ENCODE results near the gene RSL24D1.
"Not testable (repeated sequence)": the region's sequence is repeated elsewhere in the genome, so short reads cannot be mapped to it uniquely, and the experiment has no call there.

RSL24D1 gene

DNA sequence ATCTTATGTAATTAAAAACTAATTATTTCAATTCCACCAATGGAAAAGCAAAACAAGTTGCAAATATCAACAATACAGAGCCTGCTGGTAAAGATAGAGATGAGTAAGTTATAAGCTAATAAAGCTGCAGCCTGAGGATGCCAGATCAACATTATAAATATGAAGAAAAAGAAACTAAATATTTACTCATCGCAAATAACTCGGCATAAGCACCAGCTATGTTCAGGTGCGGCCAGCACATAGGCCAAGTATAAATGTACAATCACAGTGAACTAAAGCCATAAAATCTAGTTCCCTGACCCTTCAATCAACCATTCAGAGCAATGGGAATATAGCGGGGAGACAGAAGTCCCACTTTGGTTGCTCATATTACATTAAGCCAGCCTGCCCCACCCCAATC, 7.7 kb upstream of the RSL24D1 start:
- no peak for DNase-seq (ENCODE audit: low spot score)

DNA sequence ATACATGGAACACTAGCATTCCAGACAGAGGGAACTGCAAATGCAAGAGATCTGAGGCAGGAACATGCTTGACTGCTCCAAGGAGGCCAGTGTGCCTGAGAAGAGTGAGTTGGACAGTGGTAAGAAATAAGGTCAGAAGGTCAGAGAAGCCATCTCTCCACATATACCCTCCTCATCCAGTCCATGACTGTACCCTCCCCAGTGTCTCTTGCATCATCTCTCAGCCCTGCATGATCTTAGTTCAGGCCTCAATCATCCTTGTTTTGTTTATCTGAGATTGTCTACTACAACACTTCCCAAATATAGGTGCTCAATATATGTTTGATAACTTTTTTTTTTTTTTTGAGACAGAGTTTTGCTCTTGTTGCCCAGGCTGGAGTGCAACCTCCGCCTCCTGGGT, 5.5 kb upstream of the RSL24D1 start:
- no peak for DNase-seq (ENCODE audit: low spot score)

DNA sequence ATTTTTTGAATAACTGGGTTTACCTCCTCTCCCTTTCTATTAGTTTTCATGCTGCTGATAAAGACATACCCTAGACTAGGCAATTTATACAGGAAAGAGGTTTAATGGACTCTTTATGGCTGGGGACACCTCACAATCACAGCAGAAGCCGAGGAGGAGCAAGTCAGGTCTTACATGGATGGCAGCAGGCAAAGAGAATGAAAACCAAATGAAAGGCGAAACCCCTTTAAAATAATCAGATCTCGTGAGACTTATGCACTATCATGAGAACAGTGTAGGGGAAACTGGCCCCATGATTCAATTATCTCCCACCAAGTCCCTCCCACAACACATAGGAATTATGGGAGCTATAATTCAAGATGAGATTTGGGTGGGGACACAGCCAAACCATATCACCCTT, 2.0 kb upstream of the RSL24D1 start:
- DNase-seq (ENCODE audit: low spot score), result no peak

DNA sequence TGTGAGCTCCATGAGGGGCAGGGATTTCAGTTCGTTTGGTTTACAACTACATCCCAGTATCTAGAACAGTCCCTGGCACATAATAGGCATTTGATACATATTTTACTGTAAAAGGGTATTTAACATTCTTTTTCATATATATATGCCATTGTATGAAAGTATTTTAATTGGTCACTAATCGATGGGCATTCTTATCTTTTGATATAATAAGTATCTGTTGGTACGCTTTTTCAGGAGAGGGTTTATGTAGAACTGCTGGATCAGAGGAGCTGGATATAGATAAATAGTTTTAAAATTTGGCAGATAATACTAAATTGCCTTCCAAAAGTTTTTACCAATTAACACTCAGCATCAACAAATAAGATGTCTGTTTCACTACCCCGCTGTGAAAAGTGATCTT, 978 bp upstream of the RSL24D1 start:
- DNase-seq (ENCODE audit: low spot score), result no peak

DNA sequence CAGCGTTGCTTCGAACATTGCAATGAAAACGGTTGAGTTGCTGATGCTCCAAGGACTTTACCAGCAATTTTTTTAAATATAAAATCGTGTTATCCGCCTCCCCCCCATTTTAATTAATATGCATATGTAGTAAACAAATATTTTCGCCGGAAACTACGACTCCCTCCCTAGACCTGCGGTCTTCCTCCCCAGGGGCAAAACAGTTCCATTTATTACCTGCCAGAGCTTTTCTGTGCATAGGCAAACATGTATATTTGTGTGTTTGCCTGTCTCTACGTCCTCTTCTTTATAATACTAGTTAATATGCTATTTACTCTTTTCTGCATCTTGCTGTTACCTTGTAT, 593 bp upstream of the RSL24D1 start:
- DNase-seq (ENCODE audit: low spot score), result no peak

DNA sequence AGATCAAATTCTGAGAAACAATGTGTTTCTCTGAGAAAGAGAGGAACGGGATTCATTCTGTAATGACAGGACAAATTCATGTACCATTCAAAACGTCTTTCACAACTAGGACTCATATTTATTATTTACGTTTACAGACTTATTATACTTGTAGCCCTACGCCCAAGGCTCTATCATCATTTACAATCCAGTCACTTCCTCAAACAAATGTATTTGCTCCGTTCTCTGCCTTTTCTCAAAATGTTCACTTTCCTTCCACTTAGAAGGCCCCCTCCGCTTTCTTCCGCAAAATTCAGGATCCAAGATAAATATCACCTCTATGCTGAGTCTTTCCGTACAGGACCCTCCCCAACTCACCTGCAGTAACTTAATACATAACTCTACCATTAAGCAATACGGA, 745 bp downstream of the RSL24D1 start:
- DNase-seq (ENCODE audit: low spot score), result peak; percentile 9

DNA sequence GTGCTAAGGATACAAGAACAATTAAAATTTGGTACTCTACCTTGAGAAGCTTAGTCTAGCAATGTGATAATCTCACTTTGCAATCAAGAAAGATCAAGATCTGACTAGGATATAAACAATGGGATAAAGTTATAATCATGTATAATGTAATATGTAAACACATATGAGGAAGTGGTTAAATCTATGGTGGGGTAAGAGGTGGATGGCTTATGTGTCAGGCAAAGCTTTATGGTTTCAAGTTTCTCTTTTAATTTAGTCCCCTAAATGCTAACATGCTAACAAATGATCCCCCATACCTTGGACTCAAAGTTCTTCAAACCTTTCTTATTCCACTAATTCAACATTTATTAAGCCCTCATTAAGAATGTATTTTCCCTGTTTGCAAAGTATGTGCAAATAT, 2.5 kb downstream of the RSL24D1 start:
- DNase-seq (ENCODE audit: low spot score), result no peak

DNA sequence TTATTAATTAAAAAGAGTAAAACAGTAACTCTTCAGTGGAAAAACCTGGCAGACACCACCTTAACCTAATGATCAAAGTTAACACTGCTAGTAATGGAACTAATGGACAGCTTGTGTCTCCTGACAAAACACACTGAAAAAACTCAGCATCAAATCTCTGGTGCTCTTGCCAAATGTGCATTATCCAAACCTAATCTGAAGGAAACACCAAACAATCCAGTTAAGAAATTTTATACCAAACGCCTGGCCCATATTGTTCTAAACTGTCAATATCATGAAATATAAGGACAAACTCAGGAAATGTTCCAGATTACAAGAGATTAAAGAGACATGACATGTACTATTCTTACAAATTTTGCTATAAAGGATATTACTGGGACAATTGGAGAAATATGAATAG, 10.4 kb downstream of the RSL24D1 start:
- DNase-seq (ENCODE audit: low spot score), result no peak

DNA sequence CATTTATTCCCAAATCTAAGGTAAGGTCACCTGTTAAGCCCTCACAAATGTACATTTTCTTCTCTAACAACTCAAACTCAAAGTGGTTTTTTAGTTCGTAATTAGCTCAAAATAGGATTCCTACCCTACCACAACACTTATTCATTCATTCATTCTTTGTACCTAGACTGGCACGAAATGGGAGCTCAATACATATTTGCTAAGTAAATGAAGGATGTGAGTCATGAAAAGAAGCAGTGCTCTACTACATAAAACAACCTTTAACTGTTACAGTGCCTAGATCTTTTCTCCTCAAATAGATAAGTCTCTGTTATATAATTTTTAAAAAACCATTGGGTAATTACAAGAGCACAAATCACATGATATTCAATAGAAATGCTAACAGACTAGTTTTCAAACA, 13.1 kb downstream of the RSL24D1 start:
- DNase-seq (ENCODE audit: low spot score), result no peak

DNA sequence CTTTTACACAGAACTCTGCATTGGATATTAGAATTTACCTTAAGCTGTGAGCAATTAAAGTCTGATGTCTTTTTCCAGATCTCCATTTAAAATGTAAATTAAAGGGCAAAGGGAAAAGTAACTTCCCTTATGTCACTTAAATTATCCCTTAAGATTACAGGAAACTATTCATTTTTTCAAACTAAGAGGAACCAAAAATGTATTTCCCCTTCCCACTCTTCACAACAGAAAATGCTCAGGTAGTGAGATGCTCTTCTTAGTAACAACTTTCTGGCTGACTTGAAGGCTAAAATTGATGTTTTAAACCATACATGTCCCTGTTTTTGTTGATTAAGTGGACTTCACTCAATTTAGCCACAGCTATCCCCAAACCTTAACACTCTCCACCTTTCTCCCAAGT, 17.6 kb downstream of the RSL24D1 start:
- DNase-seq (ENCODE audit: low spot score), result no peak

DNA sequence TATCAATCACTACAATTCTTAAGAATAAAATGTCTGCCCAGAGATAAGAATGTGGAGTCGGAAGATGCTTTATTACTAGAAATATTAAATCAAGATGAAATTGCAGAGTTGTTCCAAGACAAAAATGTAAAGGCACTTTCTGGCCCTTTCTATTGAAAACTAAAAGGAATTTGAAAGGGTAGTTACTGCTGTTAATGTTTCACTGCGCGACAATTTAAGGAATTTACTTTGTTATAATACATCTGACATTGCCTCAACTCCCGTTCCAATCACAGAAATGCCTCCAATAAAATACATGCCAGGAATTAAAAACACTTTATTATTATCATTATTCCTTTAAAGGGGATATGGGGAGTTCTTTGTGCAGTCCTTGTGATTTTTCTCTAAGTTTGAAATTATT, 26.4 kb downstream of the RSL24D1 start:
- no peak for DNase-seq (ENCODE audit: low spot score)

DNA sequence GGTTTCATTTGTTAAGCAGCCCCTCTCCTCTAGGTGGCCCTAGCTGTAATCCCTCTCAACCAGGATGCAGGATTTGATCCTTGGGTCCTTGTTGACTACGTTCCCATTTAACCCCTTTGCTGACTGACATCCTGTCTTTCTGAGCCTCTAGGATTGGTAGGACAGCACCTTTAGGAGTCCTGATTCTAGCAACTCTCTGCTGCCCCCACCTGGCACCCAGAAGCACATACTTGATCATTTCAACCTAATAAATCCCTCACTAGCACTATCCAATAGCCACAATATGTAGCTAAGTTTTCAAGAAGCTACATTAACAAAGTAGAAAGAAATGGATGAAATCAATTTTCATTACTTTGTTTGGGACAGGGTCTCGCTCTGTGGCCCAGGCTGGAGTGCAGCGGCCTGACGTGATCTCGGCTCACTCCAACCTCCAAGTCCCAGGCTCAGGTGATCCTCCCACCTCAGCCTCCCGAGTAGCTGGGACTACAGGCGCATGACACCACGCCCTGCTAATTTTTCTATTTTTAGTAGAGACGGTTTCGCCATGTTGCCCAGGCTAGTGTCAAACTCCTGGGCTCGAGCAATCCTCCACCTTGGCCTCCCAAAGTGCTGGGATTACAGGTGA, 28.3 kb downstream of the RSL24D1 start:
- peak; percentile 51 for DNase-seq (ENCODE audit: low spot score)

DNA sequence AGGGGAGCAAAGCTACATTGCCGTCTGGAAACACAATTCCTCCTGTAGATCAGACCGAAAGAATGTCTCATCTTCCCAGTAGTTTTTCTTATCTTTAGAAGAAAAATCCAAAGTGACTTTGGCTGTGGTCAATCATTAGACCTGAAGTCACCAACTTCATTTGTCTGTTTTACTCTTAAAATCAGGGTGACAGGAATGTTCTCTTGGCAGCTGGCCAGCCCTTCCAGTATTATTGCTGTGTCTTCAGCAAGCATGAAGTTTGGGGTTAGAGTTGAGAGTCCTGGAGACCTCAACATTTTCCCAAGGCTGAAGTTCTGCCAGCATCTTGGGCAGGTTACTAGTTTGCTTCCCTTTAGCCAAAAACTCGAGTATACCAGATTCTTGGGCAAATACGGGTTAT, 32.5 kb downstream of the RSL24D1 start:
- no peak for DNase-seq (ENCODE audit: low spot score)

DNA sequence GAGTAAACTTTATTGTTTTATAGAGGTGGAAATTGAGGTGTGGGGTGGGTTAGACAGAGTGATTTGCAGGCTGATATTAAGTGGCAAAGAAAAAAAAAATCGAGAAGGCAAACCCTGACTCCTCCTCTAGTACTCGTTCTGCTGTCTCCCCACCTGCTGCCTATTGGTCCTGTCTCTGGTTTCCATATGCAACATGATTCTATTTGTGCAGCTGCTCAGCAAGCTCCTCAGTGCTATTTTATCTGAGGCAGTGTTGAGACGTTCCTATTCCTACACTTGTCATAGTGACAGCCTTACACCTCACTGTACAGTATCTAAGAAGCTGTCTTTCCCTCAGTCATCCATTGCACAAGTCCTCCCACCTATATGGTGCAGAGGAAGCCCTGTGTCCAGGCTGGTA, 45.1 kb downstream of the RSL24D1 start:
- DNase-seq (ENCODE audit: low spot score), result no peak

DNA sequence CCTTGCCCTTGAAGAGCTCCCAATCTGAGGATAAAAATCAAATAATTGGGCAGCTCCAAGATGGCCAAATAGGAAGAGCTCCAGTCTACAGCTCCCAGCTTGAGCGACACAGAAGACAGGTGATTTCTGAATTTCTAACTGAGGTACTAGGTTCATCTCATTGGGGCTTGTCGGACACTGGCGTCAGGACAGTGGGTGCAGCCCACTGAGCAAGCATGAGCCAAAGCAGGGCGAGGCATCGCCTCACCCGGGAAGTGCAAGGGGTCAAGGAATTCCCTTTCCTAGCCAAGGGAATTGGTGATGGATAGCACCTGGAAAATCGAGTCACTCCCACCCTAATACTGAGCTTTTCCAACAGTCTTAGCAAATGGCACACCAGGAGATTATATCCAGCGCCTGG, 53.6 kb downstream of the RSL24D1 start:
- not testable (repeated sequence) for DNase-seq (ENCODE audit: low spot score)

DNA sequence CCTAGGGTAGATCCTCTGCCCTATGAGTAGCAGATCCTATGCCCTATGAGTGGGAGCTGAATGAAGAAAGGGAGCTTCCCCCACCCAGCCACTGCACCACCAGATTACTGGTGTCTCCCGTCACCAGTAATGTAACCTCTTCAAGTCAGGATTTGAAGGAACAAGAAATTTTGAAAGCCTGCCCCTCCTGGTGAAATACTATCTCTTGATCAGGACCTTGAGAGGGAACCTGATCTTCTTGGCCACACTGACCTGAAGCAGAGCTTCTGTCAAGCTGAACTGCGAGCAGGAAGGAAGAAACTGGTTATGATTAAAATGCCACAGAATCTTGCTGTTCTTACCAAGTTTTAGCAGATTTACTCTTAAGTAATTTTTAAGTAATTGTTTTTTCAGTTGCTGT, 62.8 kb downstream of the RSL24D1 start:
- DNase-seq (ENCODE audit: low spot score), result no peak

DNA sequence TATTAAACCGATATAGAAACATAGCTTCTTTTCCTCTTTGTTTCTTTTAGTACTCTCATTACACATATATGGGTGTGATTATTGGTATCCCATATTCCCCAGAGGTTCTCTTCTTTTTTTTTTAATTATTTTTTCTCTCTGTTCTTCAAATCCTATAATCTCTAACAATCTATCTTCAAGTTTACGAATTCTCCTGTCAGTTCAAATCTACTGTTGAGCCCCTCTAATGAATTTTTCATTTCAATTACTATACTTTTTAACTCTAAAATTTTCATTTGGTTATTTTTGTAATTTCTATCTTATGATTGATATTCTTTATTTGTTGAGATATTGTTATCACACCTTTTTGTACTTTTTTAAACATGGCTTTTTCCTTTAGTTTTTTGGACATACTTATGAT, 64.1 kb downstream of the RSL24D1 start:
- no peak for DNase-seq (ENCODE audit: low spot score)

Measured in pons (tissue), 1 donor.